A549 treated with Hydrocortisone at 1 μM for 4 hours (cell line): ENCODE measurements around the gene CC2D2A. TPM values are rescaled to one million over a fixed set of nuclear protein-coding genes. Genes with fewer than 3 reads are reported as not detected.

Source experiments
- total RNA-seq: library from RNA; stranded (reverse); fragments of 200-300 nt; extraction: Qiagen RNA extraction; gene quantifications from 5 replicates; pipeline ENCODE4 v1.2.3, GENCODE V29; 2022

Gene CC2D2A
- 11.6 to 14.4 TPM (median 12.5 TPM) in 5 replicates for total RNA-seq

GRCh38 chr4:15469402-15470127 is at the start of gene CC2D2A:
CC2D2A (plus strand) TSS chr4:15469882; CDS start chr4:15475933, 6,051 bp downstream.

GRCh38 chr4:15427701-15428100 is 42.0 kb upstream of the CC2D2A start, which contains the start of gene C1QTNF7:
C1QTNF7 (plus strand) TSS chr4:15428033; CDS start chr4:15435744, 7,711 bp downstream.

Other genes starting within 250 kb of the CC2D2A start
- gene C1QTNF7, start 41.8 kb upstream of the CC2D2A start, total RNA-seq: not detected in 5 replicates
- 26.2 to 30.6 TPM (median 29.1 TPM) in 5 replicates for gene FBXL5, start 185.5 kb downstream of the CC2D2A start, total RNA-seq
- 25.2 to 32.3 TPM (median 26.7 TPM) in 5 replicates for gene FAM200B, start 211.9 kb downstream of the CC2D2A start, total RNA-seq
- gene BST1, start 233.2 kb downstream of the CC2D2A start, total RNA-seq: 15.5 to 17.8 TPM (median 16.3 TPM) in 5 replicates